ENCODE measurements around the gene TMEM108. TPM values are rescaled to one million over a fixed set of nuclear protein-coding genes. Genes with fewer than 3 reads are reported as not detected.

TMEM108 gene
- total and polyA plus RNA-seq, 3 donors from 2014 or later = 13.9 to 44.3 (median 16.1) TPM

- DNase-seq = no peak
- H3K36me3 ChIP-seq (ENCODE audit: low read depth, missing control alignments) = no peaks in the 10 kb centered on the region
- no peak overlapping the region for H3K27ac ChIP-seq
- no peak overlapping the region for H3K4me3 ChIP-seq
- no peaks in the 10 kb centered on the region for H3K4me1 ChIP-seq
- no peaks in the 10 kb centered on the region for H3K27me3 ChIP-seq
- no peaks in the 10 kb centered on the region for H3K9me3 ChIP-seq
- intact Hi-C loops (cut with DNase I; ENCODE audit: low total_unique reads) = no loop called here
- no peak for TF ChIP-seq CTCF (IDR thresholded peaks at IDR 0.05)
- TF ChIP-seq POLR2A (IDR thresholded peaks at IDR 0.05) = no peak
- 88 to 92% methylated on average over 1 of the region's 1 CpG for WGBS, 2 donors
These were observed 290.2 kb downstream of the TMEM108 start for GRCh38 chr3:133328373-133328772.

GRCh38 chr3:133329626-133330025 lies 291.4 kb downstream of the TMEM108 start:
- Histone ChIP-seq H3K36me3 (ENCODE audit: low read depth, missing control alignments) (no peaks in the 10 kb centered on the region), H3K27me3 (no peaks in the 10 kb centered on the region), H3K4me1 (no peaks in the 10 kb centered on the region), H3K27ac (no peak overlapping the region), H3K4me3 (no peak overlapping the region), H3K9me3 (no peaks in the 10 kb centered on the region)
- TF ChIP-seq POLR2A (IDR thresholded peaks at IDR 0.05) = no peak
- DNase-seq = no peak
- 40 to 42% methylated on average over 1 of the region's 1 CpG for WGBS, 2 donors
- intact Hi-C loops (cut with DNase I; ENCODE audit: low total_unique reads) = no loop called here

DNA sequence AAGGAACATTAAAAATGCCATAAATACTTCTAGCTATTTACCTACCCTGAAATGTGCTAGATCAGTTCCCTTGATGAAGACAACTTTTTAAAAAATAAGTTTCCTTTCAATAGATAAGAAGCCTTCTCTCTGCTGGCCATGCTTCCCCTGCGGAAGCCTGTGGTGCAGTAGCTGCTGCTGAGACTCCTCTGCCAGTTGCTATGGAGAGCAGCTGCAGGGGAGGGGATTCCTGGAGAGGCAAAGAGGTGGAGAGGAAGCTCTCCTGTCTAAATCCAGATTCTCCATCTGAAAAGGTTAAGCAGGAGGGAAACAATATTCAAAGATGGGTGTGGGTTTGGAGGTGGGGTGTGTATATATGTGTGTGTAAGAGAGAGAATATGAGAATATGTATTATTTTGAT lies 291.9 kb downstream of the TMEM108 start:
- no peak overlapping the region for H3K4me3 ChIP-seq
- H3K27me3 ChIP-seq = no peaks in the 10 kb centered on the region
- H3K27ac ChIP-seq = no peak overlapping the region
- H3K36me3 ChIP-seq (ENCODE audit: low read depth, missing control alignments) = no peaks in the 10 kb centered on the region
- TF ChIP-seq POLR2A (IDR thresholded peaks at IDR 0.05) = no peak
- no peak for TF ChIP-seq CTCF (IDR thresholded peaks at IDR 0.05)
- DNase-seq = no peak
- H3K9me3 ChIP-seq = no peaks in the 10 kb centered on the region
- WGBS, 2 donors = 52 to 71% methylated on average over 1 of the region's 1 CpG
- no peaks in the 10 kb centered on the region for H3K4me1 ChIP-seq
- intact Hi-C loops (cut with DNase I; ENCODE audit: low total_unique reads) = no loop called here

GRCh38 chr3:133330522-133330921 lies 292.3 kb downstream of the TMEM108 start:
- DNase-seq = no peak
- no peaks in the 10 kb centered on the region for H3K4me1 ChIP-seq
- no peaks in the 10 kb centered on the region for H3K36me3 ChIP-seq (ENCODE audit: low read depth, missing control alignments)
- no peak overlapping the region for H3K27ac ChIP-seq
- H3K27me3 ChIP-seq = no peaks in the 10 kb centered on the region
- H3K4me3 ChIP-seq = no peak overlapping the region
- H3K9me3 ChIP-seq = no peaks in the 10 kb centered on the region
- TF ChIP-seq POLR2A (IDR thresholded peaks at IDR 0.05) (no peak), CTCF (IDR thresholded peaks at IDR 0.05) (no peak)
- intact Hi-C loops (cut with DNase I; ENCODE audit: low total_unique reads) = no loop called here

DNA sequence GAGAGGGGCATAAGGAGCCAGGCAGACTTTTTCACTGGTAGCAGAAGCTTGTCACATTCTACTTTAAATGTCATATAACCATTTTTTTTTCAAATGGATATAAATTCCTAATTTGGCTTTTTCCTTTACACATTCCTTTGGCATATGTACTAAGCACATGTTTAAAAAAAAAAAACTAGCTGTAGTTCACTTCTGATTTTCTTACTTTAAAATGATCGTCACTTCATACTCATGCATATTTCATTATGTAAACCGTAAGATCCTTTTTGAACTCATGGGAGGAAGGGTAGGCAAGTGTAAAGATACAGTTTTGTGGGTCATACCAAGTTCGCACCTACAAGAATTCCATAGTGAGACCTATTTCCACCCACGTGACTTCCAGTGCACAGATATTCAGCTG lies 316.5 kb downstream of the TMEM108 start:
- TF ChIP-seq POLR2A (IDR thresholded peaks at IDR 0.05) = no peak
- TF ChIP-seq CTCF (IDR thresholded peaks at IDR 0.05) = no peak
- WGBS, 2 donors = 90 to 95% methylated on average over 4 of the region's 4 CpGs
- H3K27me3 ChIP-seq = no peaks in the 10 kb centered on the region
- H3K27ac ChIP-seq = no peak overlapping the region
- H3K36me3 ChIP-seq (ENCODE audit: low read depth, missing control alignments) = no peaks in the 10 kb centered on the region
- no peaks in the 10 kb centered on the region for H3K9me3 ChIP-seq
- DNase-seq = no peak
- no peaks in the 10 kb centered on the region for H3K4me1 ChIP-seq
- intact Hi-C loops (cut with DNase I; ENCODE audit: low total_unique reads) = no loop called here
- no peak overlapping the region for H3K4me3 ChIP-seq
